CD8-positive, alpha-beta memory T cell (primary cell): ENCODE results near the gene ZFP3. TPM values are rescaled to one million over a fixed set of nuclear protein-coding genes. Genes with fewer than 3 reads are reported as not detected.
"Not testable (repeated sequence)": the region's sequence is repeated elsewhere in the genome, so short reads cannot be mapped to it uniquely, and the experiment has no call there.

Experiments used
- CTCF ChIA-PET: fragments of 350-600 bp; sonication (Branson Sonifier 250); formaldehyde crosslinking; loops from one replicate; lab custom pipeline; 2021; ENCODE audit warnings: antibody characterized with exemption; lab: Charles Lee
- POLR2A ChIA-PET: fragments of 350-600 bp; sonication (Branson Sonifier 250); formaldehyde crosslinking; loops from one replicate; lab custom pipeline; 2021; ENCODE audit warnings: antibody characterized with exemption; lab: Charles Lee
- DNase-seq, 5 donors: peaks; one replicate each; pipeline versions ENCODE4 v3.0.0 to v3.0.0-alpha.2; 2020 to 2022; ENCODE audit warnings: mixed read lengths in 1 of 5
- H3K27ac ChIP-seq: one replicate; pipeline ENCODE4 v1.7.0; 2013; ENCODE audit warnings: low read depth, mild to moderate bottlenecking, low read length, moderate library complexity
- H3K27me3 ChIP-seq: 2 replicates; pipeline ENCODE4 v1.7.0; 2013; ENCODE audit warnings: low read length, mild to moderate bottlenecking; ENCODE audit not compliant: insufficient read depth, poor library complexity, severe bottlenecking
- H3K36me3 ChIP-seq: 2 replicates; pipeline ENCODE4 v1.7.0; 2013; ENCODE audit warnings: mild to moderate bottlenecking, low read length, moderate library complexity; ENCODE audit not compliant: insufficient read depth
- H3K4me1 ChIP-seq: 2 replicates; pipeline ENCODE4 v1.7.0; 2013; ENCODE audit warnings: mild to moderate bottlenecking, low read length, moderate library complexity; ENCODE audit not compliant: insufficient read depth
- H3K4me3 ChIP-seq: 2 replicates; pipeline ENCODE4 v1.7.0; 2013; ENCODE audit warnings: mild to moderate bottlenecking, low read length
- H3K9me3 ChIP-seq: 2 replicates; pipeline ENCODE4 v1.7.0; 2013; ENCODE audit warnings: mild to moderate bottlenecking, low read length
- H3K27ac Mint-ChIP-seq, 8 donors: one replicate each; pipeline ENCODE4 v1.8.0; 2020 to 2021; ENCODE audit warnings: mixed read lengths in 8 of 8, mild to moderate bottlenecking in 6 of 8, inconsistent platforms in 3 of 8, moderate library complexity in 3 of 8
- H3K27me3 Mint-ChIP-seq, 2 donors: one replicate each; pipeline ENCODE4 v1.8.0; 2020 to 2021; ENCODE audit warnings: mixed read lengths in 2 of 2, mild to moderate bottlenecking in 1 of 2, moderate library complexity in 1 of 2
- H3K36me3 Mint-ChIP-seq, 3 donors: one replicate each; pipeline ENCODE4 v1.8.0; 2020 to 2021; ENCODE audit warnings: mixed read lengths in 3 of 3, inconsistent platforms in 1 of 3, mild to moderate bottlenecking in 1 of 3
- H3K4me1 Mint-ChIP-seq, 3 donors: one replicate each; pipeline ENCODE4 v1.8.0; 2020 to 2021; ENCODE audit warnings: mixed read lengths in 3 of 3, inconsistent platforms in 1 of 3, mild to moderate bottlenecking in 1 of 3
- H3K4me3 Mint-ChIP-seq, 7 donors: one replicate each; pipeline ENCODE4 v1.8.0; 2020 to 2021; ENCODE audit warnings: mixed read lengths in 7 of 7, mild to moderate bottlenecking in 6 of 7, moderate library complexity in 4 of 7, inconsistent platforms in 2 of 7
- H3K9me3 Mint-ChIP-seq, 5 donors: one replicate each; pipeline ENCODE4 v1.8.0; 2020 to 2022; ENCODE audit warnings: mixed read lengths in 5 of 5, mild to moderate bottlenecking in 3 of 5, moderate library complexity in 2 of 5, inconsistent platforms in 1 of 5
- polyA plus RNA-seq: library from polyadenylated mRNA; unstranded; fragments of 300-500 nt; fragmentation: Illumina TruSeq; gene quantifications from one replicate; pipeline ENCODE4 v1.2.3, GENCODE V29; 2021
- total RNA-seq, 2 experiments: library from RNA; stranded (reverse); gene quantifications; one replicate each; pipeline ENCODE4 v1.2.3, GENCODE V29; 2021

The ZFP3 gene
- total and polyA plus RNA-seq, 3 experiments from 2014 or later = 0.75 to 4.2 (median 3.7) TPM

GRCh38 chr17:5110816-5111215 lies 32.5 kb downstream of the ZFP3 start:
- Histone ChIP-seq H3K27me3 (peaks cover 5% of the 10 kb centered on the region), H3K4me3 (peak overlapping the region; percentile 81), H3K36me3 (peaks cover 24% of the 10 kb centered on the region), H3K27ac (no peak overlapping the region), H3K9me3 (no peaks in the 10 kb centered on the region), H3K4me1 (peaks cover 12% of the 10 kb centered on the region)
- ChIA-PET CTCF (no interaction called here), POLR2A (interaction anchor here (1.0 to 1.2 kb wide), 2 partner anchors 32 to 211 kb away, joined by 4 read pairs; partner anchors contain the start of gene ZFP3)
- H3K36me3 Mint-ChIP-seq = peaks cover 17 to 52% (median 22%) of the 10 kb centered on the region in 3 donors
- H3K27me3 Mint-ChIP-seq = peaks cover 5 to 9% of the 10 kb centered on the region in 2 donors
- H3K4me3 Mint-ChIP-seq = peak overlapping the region; percentile 76 to 96 (median 86)
- peak overlapping the region; percentile 20 to 90 (median 54) for H3K27ac Mint-ChIP-seq
- H3K9me3 Mint-ChIP-seq = peaks cover 0 to 1% (median 0%) of the 10 kb centered on the region in 5 donors
- H3K4me1 Mint-ChIP-seq = peaks cover 20 to 32% (median 28%) of the 10 kb centered on the region in 3 donors
- DNase-seq = no peak

DNA sequence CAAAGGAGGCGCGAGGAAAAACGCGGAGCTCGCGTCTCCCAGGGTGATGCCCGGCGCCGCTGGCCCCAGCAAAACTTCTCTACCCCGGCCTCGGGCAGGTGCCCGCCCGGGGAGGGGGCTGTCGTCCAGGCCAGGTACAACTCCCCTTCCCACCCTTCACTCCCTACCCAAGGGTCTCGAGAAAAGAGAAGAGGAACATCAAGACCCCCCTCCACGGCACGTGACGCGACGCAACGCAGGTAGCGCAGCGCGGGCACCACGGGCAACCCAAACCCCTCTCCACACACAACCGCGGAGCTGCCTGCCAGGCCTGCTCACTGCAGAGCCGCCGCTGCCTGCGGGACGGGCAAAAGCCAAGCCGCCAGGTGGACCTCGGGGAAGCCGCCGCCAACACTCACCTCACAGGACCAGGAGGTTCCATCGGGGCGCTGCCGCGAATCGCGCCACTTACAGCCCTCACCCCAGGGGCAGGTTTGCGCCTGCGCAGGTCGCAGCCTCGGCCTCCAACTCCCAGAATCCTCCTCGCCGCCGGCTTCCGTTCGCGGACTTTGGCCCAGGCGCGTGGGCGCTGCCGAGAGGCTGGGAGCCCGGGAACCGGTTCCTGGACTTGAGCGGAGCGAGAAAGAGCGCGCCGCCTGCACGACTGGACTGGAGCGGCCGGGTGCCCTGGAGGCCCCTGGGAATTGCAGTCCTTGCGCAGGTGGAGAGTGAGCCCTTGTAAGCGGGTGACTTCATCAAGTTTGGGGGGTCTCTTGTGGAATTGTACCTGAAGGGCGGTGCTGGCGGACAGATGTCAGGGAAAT lies 33.3 kb downstream of the ZFP3 start, which contains the start of gene ZNF232:
ZNF232 (minus strand) TSS at position 477 of the 803 bp plus-strand sequence; CDS start at position 421, 56 bp downstream.
- Histone ChIP-seq H3K4me3 (peak within 1 kb of the TSS; percentile 81), H3K4me1 (peaks cover 12% of the 10 kb centered on the region), H3K9me3 (no peaks in the 10 kb centered on the region), H3K27ac (peak within 1 kb of the TSS; percentile 63), H3K36me3 (peaks cover 18% of the 10 kb centered on the region), H3K27me3 (peaks cover 5% of the 10 kb centered on the region)
- peaks cover 0 to 1% (median 0%) of the 10 kb centered on the region in 5 donors for H3K9me3 Mint-ChIP-seq
- H3K27ac Mint-ChIP-seq = peak within 1 kb of the TSS; percentile 20 to 90 (median 81)
- ChIA-PET POLR2A (interaction anchor here (0.7 to 1.2 kb wide), 3 partner anchors 33 to 211 kb away, joined by 4 read pairs; partner anchors contain the start of gene ZFP3), CTCF (no interaction called here)
- DNase-seq = peak; percentile 83 to 92 (median 88)
- H3K27me3 Mint-ChIP-seq = peaks cover 9 to 16% of the 10 kb centered on the region in 2 donors
- peaks cover 20 to 32% (median 28%) of the 10 kb centered on the region in 3 donors for H3K4me1 Mint-ChIP-seq
- H3K4me3 Mint-ChIP-seq = peak within 1 kb of the TSS; percentile 76 to 96 (median 86)
- peaks cover 9 to 44% (median 14%) of the 10 kb centered on the region in 3 donors for H3K36me3 Mint-ChIP-seq

GRCh38 chr17:5115673-5116651 lies 37.7 kb downstream of the ZFP3 start, which contains the start of gene USP6:
Gene USP6 (plus strand): TSS chr17:5116032. CDS start chr17:5130368, 14,336 bp downstream.
- peaks cover 0 to 1% (median 0%) of the 10 kb centered on the region in 5 donors for H3K9me3 Mint-ChIP-seq
- peaks cover 3% of the 10 kb centered on the region for H3K4me1 ChIP-seq
- H3K27me3 Mint-ChIP-seq = peaks cover 16 to 43% of the 10 kb centered on the region in 2 donors
- no peak within 1 kb of the TSS for H3K27ac ChIP-seq
- H3K27ac Mint-ChIP-seq = peak within 1 kb of the TSS in 1 of 8 donors; percentile 56
- H3K9me3 ChIP-seq = no peaks in the 10 kb centered on the region
- DNase-seq = no peak
- H3K36me3 ChIP-seq = no peaks in the 10 kb centered on the region
- no peak within 1 kb of the TSS for H3K4me3 Mint-ChIP-seq
- H3K4me1 Mint-ChIP-seq = peaks cover 6 to 15% (median 11%) of the 10 kb centered on the region in 3 donors
- peaks cover 4 to 16% (median 5%) of the 10 kb centered on the region in 3 donors for H3K36me3 Mint-ChIP-seq
- H3K4me3 ChIP-seq = no peak within 1 kb of the TSS
- H3K27me3 ChIP-seq = peaks cover 5% of the 10 kb centered on the region
- ChIA-PET CTCF (no interaction called here), POLR2A (no interaction called here)

DNA sequence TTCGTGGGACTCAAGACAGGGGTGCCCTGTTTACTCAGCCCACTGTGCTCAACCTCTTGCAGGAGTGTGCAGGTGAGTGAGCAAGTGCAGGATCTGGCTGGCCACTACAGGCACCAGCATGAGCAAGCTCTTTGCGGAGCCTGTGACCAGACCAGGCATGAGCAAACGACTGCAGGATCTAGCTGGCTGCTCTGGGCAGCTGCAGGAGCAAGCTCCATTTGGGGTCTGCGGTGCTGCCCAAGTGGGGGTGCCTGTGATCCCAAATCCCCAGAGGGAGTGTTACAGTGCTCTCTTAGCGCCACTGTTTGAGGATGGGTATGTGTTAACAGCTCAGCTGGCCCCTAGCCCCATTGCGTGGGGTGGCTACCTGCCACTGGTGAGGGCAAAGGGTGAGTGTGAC lies 40.0 kb downstream of the ZFP3 start:
- Mint-ChIP-seq H3K36me3 (peaks cover 4 to 10% (median 5%) of the 10 kb centered on the region in 3 donors), H3K9me3 (peaks cover 0 to 1% (median 0%) of the 10 kb centered on the region in 5 donors), H3K27ac (peak overlapping the region in 1 of 8 donors; percentile 4), H3K27me3 (peaks cover 26 to 56% of the 10 kb centered on the region in 2 donors), H3K4me1 (peaks cover 0 to 2% (median 0%) of the 10 kb centered on the region in 3 donors), H3K4me3 (no peak overlapping the region)
- H3K27ac ChIP-seq = no peak overlapping the region
- no peaks in the 10 kb centered on the region for H3K9me3 ChIP-seq
- H3K4me3 ChIP-seq = no peak overlapping the region
- no peak for DNase-seq
- no peaks in the 10 kb centered on the region for H3K36me3 ChIP-seq
- CTCF ChIA-PET = no interaction called here
- POLR2A ChIA-PET = no interaction called here
- no peaks in the 10 kb centered on the region for H3K4me1 ChIP-seq
- H3K27me3 ChIP-seq = peaks cover 5% of the 10 kb centered on the region

- Histone ChIP-seq H3K9me3 (no peaks in the 10 kb centered on the region), H3K4me1 (no peaks in the 10 kb centered on the region), H3K36me3 (no peaks in the 10 kb centered on the region), H3K27me3 (peaks cover 5% of the 10 kb centered on the region), H3K4me3 (no peak overlapping the region), H3K27ac (no peak overlapping the region)
- Mint-ChIP-seq H3K27me3 (peaks cover 30 to 65% of the 10 kb centered on the region in 2 donors), H3K36me3 (no peaks in the 10 kb centered on the region), H3K4me3 (peak overlapping the region in 1 of 7 donors; percentile 73), H3K4me1 (peaks cover 0 to 2% (median 0%) of the 10 kb centered on the region in 3 donors), H3K9me3 (peaks cover 0 to 1% (median 0%) of the 10 kb centered on the region in 5 donors), H3K27ac (no peak overlapping the region)
- POLR2A ChIA-PET = no interaction called here
- CTCF ChIA-PET = no interaction called here
- DNase-seq = no peak
These were observed 41.8 kb downstream of the ZFP3 start for GRCh38 chr17:5120036-5120435.

DNA sequence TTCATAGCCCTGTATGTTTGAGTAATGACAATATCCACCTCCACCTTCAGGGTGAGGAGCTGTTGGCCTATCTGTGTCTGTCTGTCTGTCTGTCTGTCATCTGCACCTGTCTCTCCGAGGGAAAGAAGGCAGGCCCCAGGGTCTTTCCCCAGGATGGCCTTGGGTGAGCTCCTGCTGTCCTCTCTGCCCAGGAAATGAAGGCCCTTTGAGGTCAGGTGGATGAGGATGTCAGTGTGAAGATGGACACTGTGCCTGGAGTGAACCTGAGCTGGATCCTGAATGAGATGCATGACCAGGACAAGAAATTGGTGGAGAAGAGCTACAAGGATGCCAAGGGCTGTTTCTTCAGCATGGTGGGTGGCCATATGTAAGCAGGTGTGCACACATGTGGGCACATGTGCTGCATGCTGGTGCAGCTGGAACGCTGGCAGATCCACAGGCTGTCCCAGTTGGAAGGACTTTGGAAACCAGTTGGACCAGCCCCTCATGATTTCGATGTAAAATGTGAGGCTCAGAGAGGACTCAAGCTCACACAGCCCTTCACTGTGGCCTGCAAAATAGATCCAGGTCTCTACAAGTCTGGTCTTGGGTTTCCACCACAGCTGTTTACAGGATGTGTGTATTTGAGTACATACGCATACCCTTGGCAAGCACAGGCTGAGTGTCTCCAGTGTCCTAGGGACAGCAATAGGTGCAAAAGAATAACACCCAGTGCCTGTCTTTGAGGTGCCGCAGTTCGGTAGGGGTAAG lies 42.3 kb downstream of the ZFP3 start:
- Mint-ChIP-seq H3K27me3 (peaks cover 30 to 62% of the 10 kb centered on the region in 2 donors), H3K4me3 (peak overlapping the region in 1 of 7 donors; percentile 73)
- H3K36me3 Mint-ChIP-seq, H3K4me1 ChIP-seq, POLR2A ChIA-PET, DNase-seq, H3K27ac Mint-ChIP-seq, H3K9me3 Mint-ChIP-seq, H3K4me1 Mint-ChIP-seq, H3K36me3 ChIP-seq, H3K27ac ChIP-seq, H3K9me3 ChIP-seq, H3K4me3 ChIP-seq, CTCF ChIA-PET, H3K27me3 ChIP-seq: not testable (repeated sequence)
